ENCODE data around the gene COA1. TPM values are rescaled to one million over a fixed set of nuclear protein-coding genes. Genes with fewer than 3 reads are reported as not detected.
A peak's percentile ranks its signal among the peaks of the same experiment; 100 is the strongest.
"Not testable (repeated sequence)": the region's sequence is repeated elsewhere in the genome, so short reads cannot be mapped to it uniquely, and the experiment has no call there.

Gene COA1
- total RNA-seq, 1 donor from 2014 or later: 93.7 TPM

- no peak overlapping the region for H3K27ac Mint-ChIP-seq
- peaks cover 2% of the 10 kb centered on the region for H3K4me1 Mint-ChIP-seq
- H3K9me3 Mint-ChIP-seq: peaks cover 9% of the 10 kb centered on the region
- no peaks in the 10 kb centered on the region for H3K27me3 Mint-ChIP-seq (ENCODE audit: low read depth)
- TF ChIP-seq CTCF (IDR thresholded peaks at IDR 0.05; ENCODE audit: unreplicated experiment): no peak
- no peak for DNase-seq (ENCODE audit: low spot score in 2 of 2, unreplicated experiment in 2 of 2)
- no peak overlapping the region for H3K4me3 Mint-ChIP-seq
- peaks cover 13% of the 10 kb centered on the region for H3K36me3 Mint-ChIP-seq
These were observed 129.3 kb downstream of the COA1 start for GRCh38 chr7:43600056-43600455.

GRCh38 chr7:43596426-43596825, 132.9 kb downstream of the COA1 start:
- not testable (repeated sequence) for H3K36me3 Mint-ChIP-seq; H3K27ac Mint-ChIP-seq; H3K27me3 Mint-ChIP-seq (ENCODE audit: low read depth); H3K9me3 Mint-ChIP-seq; H3K4me1 Mint-ChIP-seq; H3K4me3 Mint-ChIP-seq; DNase-seq (ENCODE audit: low spot score in 2 of 2, unreplicated experiment in 2 of 2)

GRCh38 chr7:43594020-43594419, 135.3 kb downstream of the COA1 start:
- H3K36me3 Mint-ChIP-seq: peaks cover 5% of the 10 kb centered on the region
- peaks cover 3% of the 10 kb centered on the region for H3K9me3 Mint-ChIP-seq
- H3K27ac Mint-ChIP-seq: no peak overlapping the region
- TF ChIP-seq CTCF (IDR thresholded peaks at IDR 0.05; ENCODE audit: unreplicated experiment): no peak
- peaks cover 6% of the 10 kb centered on the region for H3K4me1 Mint-ChIP-seq
- H3K27me3 Mint-ChIP-seq (ENCODE audit: low read depth): no peaks in the 10 kb centered on the region
- H3K4me3 Mint-ChIP-seq: no peak overlapping the region
- DNase-seq (ENCODE audit: low spot score in 2 of 2, unreplicated experiment in 2 of 2): no peak

- Mint-ChIP-seq H3K4me1 (peaks cover 6% of the 10 kb centered on the region), H3K36me3 (peaks cover 2% of the 10 kb centered on the region), H3K4me3 (no peak overlapping the region), H3K9me3 (peaks cover 3% of the 10 kb centered on the region), H3K27me3 (ENCODE audit: low read depth) (no peaks in the 10 kb centered on the region), H3K27ac (no peak overlapping the region)
- no peak for DNase-seq (ENCODE audit: low spot score in 2 of 2, unreplicated experiment in 2 of 2)
- TF ChIP-seq CTCF (IDR thresholded peaks at IDR 0.05; ENCODE audit: unreplicated experiment): no peak
These were observed 136.3 kb downstream of the COA1 start for GRCh38 chr7:43593010-43593409.

- peaks cover 2% of the 10 kb centered on the region for H3K36me3 Mint-ChIP-seq
- H3K27ac Mint-ChIP-seq: no peak overlapping the region
- peaks cover 6% of the 10 kb centered on the region for H3K4me1 Mint-ChIP-seq
- H3K4me3 Mint-ChIP-seq: no peak overlapping the region
- peaks cover 3% of the 10 kb centered on the region for H3K9me3 Mint-ChIP-seq
- H3K27me3 Mint-ChIP-seq (ENCODE audit: low read depth): no peaks in the 10 kb centered on the region
- DNase-seq (ENCODE audit: low spot score in 2 of 2, unreplicated experiment in 2 of 2): no peak
- no peak for TF ChIP-seq CTCF (IDR thresholded peaks at IDR 0.05; ENCODE audit: unreplicated experiment)
These were observed 137.0 kb downstream of the COA1 start for GRCh38 chr7:43592326-43592725.

GRCh38 chr7:43591558-43592180, 137.7 kb downstream of the COA1 start:
- Mint-ChIP-seq H3K27ac (peak overlapping the region; percentile 41), H3K4me3 (no peak overlapping the region), H3K27me3 (ENCODE audit: low read depth) (no peaks in the 10 kb centered on the region), H3K36me3 (no peaks in the 10 kb centered on the region), H3K9me3 (peaks cover 3% of the 10 kb centered on the region), H3K4me1 (peaks cover 6% of the 10 kb centered on the region)
- no peak for DNase-seq (ENCODE audit: low spot score in 2 of 2, unreplicated experiment in 2 of 2)
- no peak for TF ChIP-seq CTCF (IDR thresholded peaks at IDR 0.05; ENCODE audit: unreplicated experiment)
